GM21447 (cell line): ENCODE results near the gene KRTAP12-3.
"Not testable (repeated sequence)": the region's sequence is repeated elsewhere in the genome, so short reads cannot be mapped to it uniquely, and the experiment has no call there.

Experiments used
- ATAC-seq: cut with Tn5 transposase; IDR thresholded peaks from one replicate; pipeline ENCODE4 v1.9.1; 2021; ENCODE audit not compliant: unreplicated experiment

Gene KRTAP12-3

GRCh38 chr21:44682580-44683151, 24.9 kb downstream of the KRTAP12-3 start:
- no peak for ATAC-seq

- ATAC-seq = no peak
Observed at GRCh38 chr21:44684077-44684476, 26.3 kb downstream of the KRTAP12-3 start.

- ATAC-seq = no peak
Observed at GRCh38 chr21:44684483-44684882, 26.8 kb downstream of the KRTAP12-3 start.

- not testable (repeated sequence) for ATAC-seq
Observed at GRCh38 chr21:44685050-44685449, 27.3 kb downstream of the KRTAP12-3 start.

- no peak for ATAC-seq
Observed at GRCh38 chr21:44686000-44686781, 28.5 kb downstream of the KRTAP12-3 start.

GRCh38 chr21:44686843-44687561, 29.3 kb downstream of the KRTAP12-3 start:
- ATAC-seq = no peak

GRCh38 chr21:44687671-44688070, 29.9 kb downstream of the KRTAP12-3 start:
- no peak for ATAC-seq

GRCh38 chr21:44689740-44690139, 32.0 kb downstream of the KRTAP12-3 start:
- ATAC-seq = not testable (repeated sequence)

GRCh38 chr21:44691686-44692085, 34.0 kb downstream of the KRTAP12-3 start:
- ATAC-seq = no peak

- ATAC-seq = no peak
Observed at GRCh38 chr21:44692798-44693512, 35.2 kb downstream of the KRTAP12-3 start.

GRCh38 chr21:44694776-44695175, 37.0 kb downstream of the KRTAP12-3 start:
- ATAC-seq = no peak

- ATAC-seq = no peak
Observed at GRCh38 chr21:44695184-44695583, 37.5 kb downstream of the KRTAP12-3 start.

GRCh38 chr21:44695641-44696040, 37.9 kb downstream of the KRTAP12-3 start:
- ATAC-seq = no peak

- no peak for ATAC-seq
Observed at GRCh38 chr21:44696572-44696971, 38.8 kb downstream of the KRTAP12-3 start.

- not testable (repeated sequence) for ATAC-seq
Observed at GRCh38 chr21:44697172-44697810, 39.6 kb downstream of the KRTAP12-3 start, which contains the start of gene KRTAP10-12. TSS of gene KRTAP10-12 (plus strand) at chr21:44697172. CDS start at chr21:44697202, 30 bp downstream.

- no peak for ATAC-seq
Observed at GRCh38 chr21:44697811-44698734, 40.3 kb downstream of the KRTAP12-3 start.

GRCh38 chr21:44699502-44700001, 41.8 kb downstream of the KRTAP12-3 start:
- no peak for ATAC-seq

- no peak for ATAC-seq
Observed at GRCh38 chr21:44700101-44701022, 42.6 kb downstream of the KRTAP12-3 start.
